GM12892 (cell line): ENCODE results near the gene AACS.

Experiments
- POLR2A ChIP-seq: IDR thresholded peaks from 2 replicates; pipeline ENCODE4 v1.6.1; 2011; ENCODE audit warnings: low read depth, low read length, control low read depth
- POLR2AphosphoS5 ChIP-seq: IDR thresholded peaks from 2 replicates; pipeline ENCODE4 v1.6.1; 2011; ENCODE audit warnings: low read depth, low read length, control low read depth
- TAF1 ChIP-seq: IDR thresholded peaks from 2 replicates; pipeline ENCODE4 v1.6.1; 2011; ENCODE audit warnings: low read depth, mild to moderate bottlenecking, control low read depth, low read length, borderline replicate concordance

DNA sequence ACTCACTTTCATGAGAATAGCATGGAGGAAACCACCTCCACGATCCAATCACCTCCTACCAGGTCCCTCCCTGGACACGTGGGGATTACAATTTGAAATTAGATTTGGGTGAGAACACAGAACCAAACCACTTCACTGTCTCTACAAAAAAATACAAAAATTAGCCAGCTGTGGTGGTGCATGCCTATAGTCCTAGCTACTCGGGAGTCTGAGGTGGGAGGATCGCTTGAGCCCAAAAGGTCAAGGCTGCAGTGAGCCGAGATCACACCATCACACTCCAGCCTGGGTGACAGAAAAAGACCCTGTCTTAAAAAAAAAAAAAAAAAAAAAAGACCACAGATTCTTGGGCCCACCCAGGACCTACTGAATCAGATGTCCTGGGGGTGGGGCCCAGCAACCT lies 43.5 kb upstream of the AACS start:
- TF ChIP-seq POLR2AphosphoS5 (no peak), TAF1 (no peak), POLR2A (no peak)
